Measurements from ENCODE around the gene CLCN1. TPM values are rescaled to one million over a fixed set of nuclear protein-coding genes. Genes with fewer than 3 reads are reported as not detected.

Gene CLCN1
- total RNA-seq, 2 donors from 2014 or later, result 0.10 TPM; not detected in 1

DNA sequence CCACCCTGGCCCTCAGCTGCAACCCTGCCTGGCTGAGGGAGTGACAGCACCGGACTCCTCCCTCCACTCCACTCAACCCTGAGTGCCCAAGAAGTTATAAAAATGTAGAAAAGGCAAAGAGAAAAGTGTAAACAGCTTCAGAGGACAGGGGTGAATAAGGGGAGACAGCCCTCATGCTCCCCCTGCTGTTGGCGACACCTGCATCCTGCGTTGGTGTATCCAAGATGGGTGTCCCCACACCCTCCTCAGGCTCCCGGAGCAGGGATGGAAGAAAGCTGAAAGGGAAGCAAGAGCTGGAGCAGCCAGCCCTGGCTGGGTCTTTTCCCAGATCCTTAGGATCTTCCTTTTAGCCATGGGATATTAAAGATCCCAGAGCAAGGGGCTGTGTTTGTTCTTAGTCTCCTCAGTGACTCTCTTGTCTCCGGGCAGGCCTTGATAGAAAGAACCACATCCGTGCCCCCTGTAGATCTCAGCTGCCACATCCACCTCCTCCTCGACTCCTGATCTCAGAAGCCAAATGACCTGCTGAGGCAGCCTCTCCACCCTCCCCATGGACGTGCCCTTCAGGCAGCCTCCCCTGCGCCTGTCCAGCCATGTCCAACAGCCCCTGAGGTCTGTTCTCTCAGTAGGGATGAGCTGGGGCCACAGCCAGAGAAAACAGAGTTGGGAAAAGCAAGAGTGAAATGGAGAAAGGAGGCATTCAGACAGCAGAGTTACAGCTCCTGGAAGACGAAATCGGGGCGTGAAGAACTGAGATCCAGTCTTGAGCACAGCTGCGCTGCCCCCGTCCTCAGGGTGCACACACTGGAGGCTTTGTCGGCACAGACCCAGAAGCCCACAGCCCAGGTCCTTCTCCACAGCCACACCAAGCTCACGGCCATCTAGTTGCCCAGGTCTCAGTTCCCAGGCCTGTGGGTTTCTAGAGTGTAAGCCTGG is 39.8 kb downstream of the CLCN1 start:
- H3K36me3 Mint-ChIP-seq, result no peaks in the 10 kb centered on the region
- no peak overlapping the region for H3K27ac Mint-ChIP-seq
- DNase-seq (ENCODE audit: low spot score), result no peak
- peaks cover 5 to 6% of the 10 kb centered on the region in 2 donors for H3K27me3 Mint-ChIP-seq
- no peak for ATAC-seq
- H3K9me3 Mint-ChIP-seq, result no peaks in the 10 kb centered on the region
- H3K4me1 Mint-ChIP-seq (ENCODE audit: low read depth in 2 of 2), result peaks cover 5 to 11% of the 10 kb centered on the region in 2 donors
- no peak overlapping the region for H3K4me3 Mint-ChIP-seq

DNA sequence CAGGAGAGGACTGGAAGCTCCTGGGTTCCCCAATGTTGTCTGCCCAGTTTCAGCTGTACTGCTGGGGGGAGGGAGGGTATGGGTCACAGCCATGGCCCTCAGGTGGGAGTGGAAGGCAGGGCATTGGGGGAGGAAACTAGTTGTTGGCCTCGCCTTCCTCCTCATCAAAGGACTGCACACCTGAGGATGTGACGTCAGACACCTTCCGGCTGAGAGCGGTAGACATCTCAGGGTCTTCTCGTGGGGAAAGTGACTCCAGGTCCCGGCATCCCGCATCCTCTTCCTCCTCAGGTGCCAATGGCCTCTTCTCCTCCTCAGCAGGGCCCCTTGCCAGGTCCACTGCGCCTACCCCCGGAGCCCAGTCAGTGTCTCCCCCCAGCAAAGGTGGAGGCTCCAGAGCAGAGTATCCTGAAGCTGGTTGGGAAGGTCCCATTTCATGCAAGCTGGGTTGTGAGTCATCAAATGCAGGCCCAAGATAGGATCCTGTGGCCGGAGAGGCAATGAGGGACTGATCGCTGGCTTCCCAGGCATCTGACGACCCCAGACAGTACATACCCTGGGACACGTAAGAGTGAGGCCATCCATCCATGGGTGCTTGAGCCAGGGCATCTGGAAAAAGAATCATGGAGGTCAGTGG is 40.6 kb downstream of the CLCN1 start:
- H3K36me3 Mint-ChIP-seq, result no peaks in the 10 kb centered on the region
- H3K27me3 Mint-ChIP-seq, result peaks cover 5 to 9% of the 10 kb centered on the region in 2 donors
- ATAC-seq (no peak), DNase-seq (ENCODE audit: low spot score) (no peak)
- no peak overlapping the region for H3K27ac Mint-ChIP-seq
- H3K4me3 Mint-ChIP-seq, result no peak overlapping the region
- no peaks in the 10 kb centered on the region for H3K9me3 Mint-ChIP-seq
- H3K4me1 Mint-ChIP-seq (ENCODE audit: low read depth in 2 of 2), result peaks cover 5 to 11% of the 10 kb centered on the region in 2 donors

DNA sequence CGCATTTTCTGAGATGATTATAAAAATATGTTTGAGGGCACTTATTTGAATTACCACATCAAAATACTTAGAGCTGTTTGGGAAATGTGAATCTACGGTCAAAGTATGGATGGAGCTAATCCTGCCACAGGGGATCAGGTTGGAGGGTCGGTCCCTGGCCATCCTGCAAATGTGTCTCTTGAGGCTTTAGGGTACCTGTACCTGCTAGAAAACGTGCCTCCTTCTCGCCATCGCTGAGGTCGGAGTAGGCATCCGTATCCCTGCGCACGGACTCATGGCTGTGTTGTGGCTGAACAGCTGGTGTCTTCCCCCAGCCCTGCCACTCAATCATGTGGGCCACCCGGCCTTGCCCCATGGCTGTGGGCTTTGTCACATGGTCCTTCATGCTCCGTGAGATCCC is 42.7 kb downstream of the CLCN1 start:
- Mint-ChIP-seq H3K36me3 (no peaks in the 10 kb centered on the region), H3K4me3 (no peak overlapping the region), H3K27me3 (peaks cover 7 to 16% of the 10 kb centered on the region in 2 donors), H3K4me1 (ENCODE audit: low read depth in 2 of 2) (peaks cover 11 to 15% of the 10 kb centered on the region in 2 donors), H3K27ac (no peak overlapping the region), H3K9me3 (no peaks in the 10 kb centered on the region)
- ATAC-seq (no peak), DNase-seq (ENCODE audit: low spot score) (no peak)

DNA sequence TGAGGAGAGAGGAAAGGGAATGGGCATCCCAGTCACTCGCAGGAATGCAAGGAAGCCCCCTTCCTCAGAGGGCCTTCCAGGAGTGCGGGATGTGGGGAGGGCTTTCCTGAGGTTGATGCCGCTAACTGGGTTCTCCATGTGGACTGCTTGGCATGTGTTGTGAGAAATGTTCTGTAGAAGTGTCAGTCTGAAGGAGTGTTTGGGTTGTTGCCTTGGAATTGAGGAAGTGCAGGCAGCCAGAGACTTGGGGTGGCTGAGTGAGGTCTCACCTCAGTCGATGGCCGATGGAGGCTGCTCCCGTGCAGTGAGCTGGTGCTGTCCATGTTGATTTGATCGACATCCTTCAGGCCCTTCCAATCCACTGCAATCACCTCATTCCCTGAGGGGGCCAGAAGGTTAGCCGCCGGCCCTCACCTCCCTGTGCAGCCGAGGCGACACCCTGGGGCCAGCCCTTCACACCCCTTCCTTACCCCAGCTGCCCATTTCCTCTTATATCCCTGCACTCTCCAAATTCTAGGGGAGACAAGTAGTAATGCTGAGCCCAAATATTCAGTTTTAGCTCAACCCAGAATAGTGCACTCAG is 44.0 kb downstream of the CLCN1 start:
- H3K4me3 Mint-ChIP-seq, result peak overlapping the region; percentile 68
- DNase-seq (ENCODE audit: low spot score) (no peak), ATAC-seq (no peak)
- peaks cover 11 to 15% of the 10 kb centered on the region in 2 donors for H3K4me1 Mint-ChIP-seq (ENCODE audit: low read depth in 2 of 2)
- H3K27ac Mint-ChIP-seq, result no peak overlapping the region
- no peaks in the 10 kb centered on the region for H3K9me3 Mint-ChIP-seq
- peaks cover 17 to 29% of the 10 kb centered on the region in 2 donors for H3K27me3 Mint-ChIP-seq
- H3K36me3 Mint-ChIP-seq, result no peaks in the 10 kb centered on the region

DNA sequence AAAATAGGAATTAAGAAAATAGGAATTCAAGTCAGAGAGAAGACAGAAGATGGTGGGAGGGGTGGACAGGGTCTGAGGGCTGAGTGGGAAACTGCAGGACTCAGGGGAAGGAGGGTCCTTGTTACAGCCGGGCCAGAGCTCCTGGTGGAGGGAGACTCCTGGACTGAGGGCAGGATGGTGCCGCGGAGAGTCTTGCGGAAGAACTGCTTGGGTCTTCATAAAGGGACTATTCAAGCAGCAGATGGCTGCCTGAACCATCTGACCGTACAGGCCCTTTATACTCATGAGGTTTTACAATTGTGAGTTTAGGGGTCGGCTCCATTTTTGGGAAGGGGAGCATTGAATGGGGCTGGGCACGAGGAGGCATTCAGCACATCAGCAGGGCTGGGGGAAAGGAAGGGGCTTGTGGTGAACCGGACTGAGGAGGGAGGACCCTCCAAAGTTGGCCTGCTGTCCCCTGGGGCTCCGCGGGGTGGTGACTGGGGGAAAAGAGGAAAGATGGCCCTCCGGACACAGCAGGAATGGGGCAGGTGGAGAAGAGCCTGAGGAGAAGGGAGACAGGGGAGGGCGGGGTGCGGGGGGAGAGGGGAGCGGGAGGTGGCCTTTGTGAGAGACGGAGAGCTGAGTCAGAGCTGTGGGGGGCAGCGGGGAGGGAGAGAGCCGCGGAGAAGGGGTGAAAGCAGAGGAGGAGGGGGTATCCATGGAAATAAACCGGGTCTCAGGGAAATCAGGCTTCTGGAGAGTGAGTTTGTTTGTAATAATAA is 45.1 kb downstream of the CLCN1 start:
- peaks cover 11 to 15% of the 10 kb centered on the region in 2 donors for H3K4me1 Mint-ChIP-seq (ENCODE audit: low read depth in 2 of 2)
- DNase-seq (ENCODE audit: low spot score) (no peak), ATAC-seq (no peak)
- H3K27ac Mint-ChIP-seq, result peak overlapping the region in 1 of 2 donors; percentile 0
- H3K27me3 Mint-ChIP-seq, result peaks cover 21 to 33% of the 10 kb centered on the region in 2 donors
- no peaks in the 10 kb centered on the region for H3K36me3 Mint-ChIP-seq
- H3K4me3 Mint-ChIP-seq, result peak overlapping the region; percentile 68
- H3K9me3 Mint-ChIP-seq, result no peaks in the 10 kb centered on the region

DNA sequence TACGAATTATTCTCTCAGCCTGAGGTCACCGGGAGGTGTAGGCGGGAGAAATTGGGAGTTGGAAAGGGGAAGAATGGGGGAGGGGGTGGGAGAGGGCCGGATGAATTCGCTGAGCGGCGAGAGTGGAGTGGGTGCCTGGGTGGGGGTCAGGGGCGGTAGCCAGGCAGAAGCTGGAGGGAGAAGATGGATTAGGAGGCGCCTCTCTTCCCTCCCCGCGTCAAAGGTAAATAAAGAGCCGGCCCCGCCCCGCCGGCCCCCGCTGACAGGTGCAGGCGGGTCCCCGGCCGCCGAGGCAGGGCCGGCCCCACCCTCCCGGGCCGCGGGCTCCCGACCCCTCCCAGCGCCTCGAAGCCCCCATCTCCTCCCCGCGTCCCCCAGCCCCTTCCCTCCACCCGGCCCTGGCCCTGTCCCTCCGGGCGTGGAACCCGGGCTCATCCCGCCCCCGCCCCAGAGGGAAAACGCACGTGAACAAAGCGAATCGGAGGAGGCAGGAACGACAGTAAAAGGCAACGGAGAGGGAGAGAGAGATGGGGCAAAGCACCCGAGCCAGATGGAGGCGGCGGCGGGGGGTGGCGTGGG is 45.7 kb downstream of the CLCN1 start:
- DNase-seq (ENCODE audit: low spot score) (no peak), ATAC-seq (no peak)
- H3K36me3 Mint-ChIP-seq, result no peaks in the 10 kb centered on the region
- H3K4me3 Mint-ChIP-seq, result peak overlapping the region; percentile 86
- H3K27ac Mint-ChIP-seq, result peak overlapping the region in 1 of 2 donors; percentile 4
- H3K4me1 Mint-ChIP-seq (ENCODE audit: low read depth in 2 of 2), result peaks cover 11 to 15% of the 10 kb centered on the region in 2 donors
- H3K27me3 Mint-ChIP-seq, result peaks cover 23 to 33% of the 10 kb centered on the region in 2 donors
- H3K9me3 Mint-ChIP-seq, result no peaks in the 10 kb centered on the region

DNA sequence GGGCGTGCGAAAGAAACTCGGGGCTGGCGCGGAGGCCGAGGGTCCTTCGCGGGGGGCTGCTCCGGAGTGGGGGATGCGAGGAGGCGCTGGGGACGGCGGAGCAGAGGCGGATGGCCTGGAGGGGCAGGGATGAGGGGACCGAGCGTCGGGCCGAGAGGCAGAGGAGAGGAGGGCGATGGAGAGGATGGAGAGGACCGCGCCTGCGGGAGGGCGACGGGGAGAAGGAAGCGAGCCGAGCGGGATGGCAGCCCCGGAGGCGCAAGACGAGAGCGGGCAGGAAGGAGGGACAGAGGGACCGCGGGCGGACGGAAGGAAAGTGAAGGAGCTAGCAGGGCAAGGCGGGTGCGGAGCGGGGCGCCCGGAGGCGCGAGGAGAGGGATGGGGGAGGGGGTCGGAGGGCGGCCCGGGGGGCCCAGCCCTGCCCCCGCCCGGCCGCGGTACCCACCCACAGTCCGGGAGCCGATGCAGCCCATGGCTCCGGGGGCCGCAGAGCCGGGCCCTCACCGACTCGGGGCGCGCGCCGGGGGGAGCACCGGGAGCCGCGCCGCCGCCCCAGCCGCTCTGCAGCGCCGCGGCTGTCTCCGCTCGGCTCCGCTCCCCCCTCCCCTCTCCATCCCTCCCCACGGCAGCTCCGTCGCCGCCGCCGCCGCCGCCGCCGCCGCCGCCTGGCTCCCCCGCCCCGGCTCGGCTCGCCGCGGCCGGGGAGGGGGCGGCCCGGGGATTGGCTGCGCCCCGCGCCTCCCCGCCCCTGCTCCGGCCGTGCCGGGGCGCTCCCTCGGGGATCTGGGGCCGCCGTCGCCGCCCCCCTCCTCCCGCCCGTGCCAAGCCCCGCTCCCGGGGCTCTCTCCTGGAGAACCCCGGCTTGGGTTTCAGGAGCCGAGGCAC is 46.5 kb downstream of the CLCN1 start, which contains the start of gene FAM131B:
FAM131B (minus strand) TSS at position 583 of the 885 bp plus-strand sequence; CDS start at position 473, 110 bp downstream.
- H3K36me3 Mint-ChIP-seq, result no peaks in the 10 kb centered on the region
- peak; percentile 75 to 82 for ATAC-seq
- peaks cover 11 to 15% of the 10 kb centered on the region in 2 donors for H3K4me1 Mint-ChIP-seq (ENCODE audit: low read depth in 2 of 2)
- peak within 1 kb of the TSS in 1 of 2 donors; percentile 4 for H3K27ac Mint-ChIP-seq
- H3K27me3 Mint-ChIP-seq, result peaks cover 23 to 33% of the 10 kb centered on the region in 2 donors
- H3K4me3 Mint-ChIP-seq, result peak within 1 kb of the TSS; percentile 86
- DNase-seq (ENCODE audit: low spot score), result no peak
- H3K9me3 Mint-ChIP-seq, result no peaks in the 10 kb centered on the region

DNA sequence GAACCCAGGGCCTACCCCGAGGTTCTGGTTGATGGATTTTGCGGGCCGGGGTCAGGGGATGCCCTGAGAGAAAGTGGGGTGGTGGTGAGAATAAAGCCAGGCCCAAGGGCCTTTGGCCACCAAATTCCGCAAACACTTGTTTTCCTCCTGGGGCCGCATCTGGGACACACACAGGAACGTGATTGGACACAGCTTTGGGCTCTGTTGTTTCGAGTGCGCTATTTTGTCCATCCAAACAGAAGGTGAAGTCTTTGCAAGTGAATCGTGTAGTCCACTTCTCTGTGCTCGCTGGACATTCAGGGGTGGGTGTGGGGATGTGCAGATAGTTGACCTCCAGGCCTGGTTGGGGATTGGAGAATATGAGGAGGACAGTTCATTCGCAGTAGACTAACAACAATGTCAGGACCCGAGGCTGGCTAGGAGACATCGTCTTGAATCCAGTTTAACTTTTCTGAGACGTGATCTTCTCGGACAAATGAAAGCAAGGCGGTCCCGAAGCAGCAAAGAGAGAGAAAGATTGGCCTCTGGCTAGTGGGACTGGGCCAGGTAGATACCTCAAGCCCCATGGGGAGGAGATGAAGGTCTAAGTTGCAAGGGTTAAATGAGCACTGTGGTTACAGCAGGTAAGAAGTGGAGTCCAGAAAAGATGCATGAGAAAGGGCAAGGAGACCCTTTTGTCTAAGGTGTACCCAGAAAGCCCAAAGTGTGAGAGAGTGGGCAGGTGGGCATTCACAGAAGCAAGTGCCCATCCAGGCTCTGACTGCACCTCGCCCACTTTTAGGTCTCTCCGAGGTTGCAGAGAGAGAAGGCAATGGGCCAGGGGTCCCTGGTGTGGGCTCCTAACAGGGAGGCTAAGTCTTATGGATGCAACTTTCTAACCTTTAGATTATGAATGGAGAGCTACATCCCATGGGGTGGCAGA is 47.4 kb downstream of the CLCN1 start:
- Mint-ChIP-seq H3K36me3 (no peaks in the 10 kb centered on the region), H3K9me3 (no peaks in the 10 kb centered on the region), H3K27me3 (peaks cover 23 to 33% of the 10 kb centered on the region in 2 donors), H3K4me1 (ENCODE audit: low read depth in 2 of 2) (peaks cover 11 to 15% of the 10 kb centered on the region in 2 donors), H3K4me3 (peak overlapping the region; percentile 58), H3K27ac (no peak overlapping the region)
- ATAC-seq, result no peak
- DNase-seq (ENCODE audit: low spot score), result no peak

DNA sequence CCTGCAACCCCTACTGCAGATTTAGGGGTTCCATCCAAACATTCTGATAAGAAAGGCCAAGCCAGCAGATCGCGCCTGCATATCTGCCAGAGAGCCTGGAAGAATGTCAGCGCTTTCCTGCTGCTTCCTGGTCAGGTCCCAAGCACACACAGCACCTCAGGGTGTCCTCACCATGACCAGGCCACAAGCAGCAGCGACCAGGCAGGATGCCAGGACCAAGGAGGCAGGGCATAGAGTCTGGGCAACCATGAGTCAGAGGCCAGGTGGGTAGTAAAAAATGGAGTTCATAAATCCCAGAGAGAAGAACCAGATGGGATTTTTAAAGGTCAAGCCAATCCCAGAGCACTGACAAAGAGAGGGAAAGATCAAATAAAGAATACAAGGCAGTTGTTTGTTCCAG is 52.1 kb downstream of the CLCN1 start:
- no peak overlapping the region for H3K27ac Mint-ChIP-seq
- peaks cover 19 to 24% of the 10 kb centered on the region in 2 donors for H3K4me1 Mint-ChIP-seq (ENCODE audit: low read depth in 2 of 2)
- ATAC-seq, result no peak
- no peak overlapping the region for H3K4me3 Mint-ChIP-seq
- no peaks in the 10 kb centered on the region for H3K9me3 Mint-ChIP-seq
- DNase-seq (ENCODE audit: low spot score), result no peak
- peaks cover 21 to 23% of the 10 kb centered on the region in 2 donors for H3K27me3 Mint-ChIP-seq
- H3K36me3 Mint-ChIP-seq, result no peaks in the 10 kb centered on the region

DNA sequence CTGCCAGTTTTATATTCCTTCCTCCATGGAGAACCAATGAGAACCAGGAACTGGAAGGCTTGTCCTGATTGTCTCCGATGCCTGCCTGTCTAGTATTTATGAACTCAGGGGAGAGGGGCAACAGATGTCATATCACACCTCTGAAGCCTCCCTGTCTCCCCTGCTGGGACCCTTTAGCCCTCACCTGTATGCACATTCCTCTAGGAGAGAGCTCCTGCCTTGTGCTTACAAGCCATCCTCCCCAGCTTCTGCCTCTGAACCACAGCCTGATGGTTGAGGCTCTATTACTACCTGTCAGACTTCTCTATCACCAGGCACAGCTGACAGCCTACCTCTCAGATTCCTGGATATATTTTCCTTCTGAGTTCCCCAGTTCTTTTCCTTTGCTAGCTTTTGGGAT is 52.5 kb downstream of the CLCN1 start:
- H3K4me3 Mint-ChIP-seq, result no peak overlapping the region
- H3K27me3 Mint-ChIP-seq, result peaks cover 18 to 19% of the 10 kb centered on the region in 2 donors
- no peaks in the 10 kb centered on the region for H3K36me3 Mint-ChIP-seq
- no peak overlapping the region for H3K27ac Mint-ChIP-seq
- H3K9me3 Mint-ChIP-seq, result no peaks in the 10 kb centered on the region
- H3K4me1 Mint-ChIP-seq (ENCODE audit: low read depth in 2 of 2), result peaks cover 19 to 25% of the 10 kb centered on the region in 2 donors
- ATAC-seq (no peak), DNase-seq (ENCODE audit: low spot score) (no peak)

Data from natural killer cell treated with Interleukin-12 subunit alpha and Interleukin-12 subunit beta and Interleukin-15 and Interleukin-18, amount 100 ng/mL, for 72 hours (primary cell).